Measurements from ENCODE around the gene AGTPBP1.

DNA sequence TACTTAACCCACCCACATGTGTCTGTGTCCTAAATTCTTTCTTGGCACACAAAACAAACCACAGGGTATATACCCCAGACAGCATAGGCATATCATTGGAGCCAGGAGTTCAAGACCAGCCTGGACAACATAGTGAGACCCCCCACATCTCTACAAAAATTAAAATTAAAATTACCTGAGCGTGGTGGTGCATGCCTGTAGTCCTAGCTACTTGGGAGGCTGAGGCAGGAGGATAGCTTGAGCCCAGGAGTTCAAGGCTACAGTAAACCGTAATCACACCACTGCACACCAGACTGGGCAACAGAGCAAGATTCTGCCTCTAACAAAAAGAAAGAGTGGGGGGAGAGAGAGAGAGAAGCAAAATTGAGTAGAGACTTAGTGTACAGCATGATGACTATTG, 4.6 kb upstream of the AGTPBP1 start:
- TF ChIP-seq, protein P1, sequence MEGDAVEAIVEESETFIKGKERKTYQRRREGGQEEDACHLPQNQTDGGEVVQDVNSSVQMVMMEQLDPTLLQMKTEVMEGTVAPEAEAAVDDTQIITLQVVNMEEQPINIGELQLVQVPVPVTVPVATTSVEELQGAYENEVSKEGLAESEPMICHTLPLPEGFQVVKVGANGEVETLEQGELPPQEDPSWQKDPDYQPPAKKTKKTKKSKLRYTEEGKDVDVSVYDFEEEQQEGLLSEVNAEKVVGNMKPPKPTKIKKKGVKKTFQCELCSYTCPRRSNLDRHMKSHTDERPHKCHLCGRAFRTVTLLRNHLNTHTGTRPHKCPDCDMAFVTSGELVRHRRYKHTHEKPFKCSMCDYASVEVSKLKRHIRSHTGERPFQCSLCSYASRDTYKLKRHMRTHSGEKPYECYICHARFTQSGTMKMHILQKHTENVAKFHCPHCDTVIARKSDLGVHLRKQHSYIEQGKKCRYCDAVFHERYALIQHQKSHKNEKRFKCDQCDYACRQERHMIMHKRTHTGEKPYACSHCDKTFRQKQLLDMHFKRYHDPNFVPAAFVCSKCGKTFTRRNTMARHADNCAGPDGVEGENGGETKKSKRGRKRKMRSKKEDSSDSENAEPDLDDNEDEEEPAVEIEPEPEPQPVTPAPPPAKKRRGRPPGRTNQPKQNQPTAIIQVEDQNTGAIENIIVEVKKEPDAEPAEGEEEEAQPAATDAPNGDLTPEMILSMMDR (IDR thresholded peaks at IDR 0.05), result no peak
- no peak for TF ChIP-seq POLR2A (IDR thresholded peaks at IDR 0.05)
